Keratinocyte (primary cell): Measurements from ENCODE around the gene CCDC88B. TPM values are rescaled to one million over a fixed set of nuclear protein-coding genes. Genes with fewer than 3 reads are reported as not detected.

Experiments used
- DNase-seq: peaks from one replicate; pipeline ENCODE4 v3.0.0-alpha.2; 2011; ENCODE audit warnings: low read depth, missing footprints, low spot score
- FAIRE-seq: peaks from 2 replicates; lab custom pipeline; 2011; peaks lifted over from hg19 to GRCh38; lab: Jason Lieb, UNC
- H2AFZ ChIP-seq: 2 replicates; pipeline ENCODE4 v1.6.0; 2012; ENCODE audit warnings: low read length, control low read depth, inconsistent platforms; ENCODE audit not compliant: control insufficient read depth
- H3K27ac ChIP-seq: 2 replicates; pipeline ENCODE4 v1.5.1; 2011; ENCODE audit warnings: low read length; ENCODE audit not compliant: control insufficient read depth, insufficient read depth
- H3K27me3 ChIP-seq: 3 replicates; pipeline ENCODE4 v1.6.0; 2011; ENCODE audit warnings: low read length; ENCODE audit not compliant: control insufficient read depth, insufficient read depth; ENCODE audit errors: extremely low read depth
- H3K36me3 ChIP-seq, 2 experiments: 2 replicates in 1 of 2; 3 replicates in 1 of 2; pipeline ENCODE4 v1.5.1; 2011; ENCODE audit warnings: low read length in 2 of 2, mild to moderate bottlenecking in 1 of 2; ENCODE audit not compliant: control insufficient read depth in 2 of 2, insufficient read depth in 2 of 2; ENCODE audit errors: extremely low read depth in 1 of 2
- H3K4me1 ChIP-seq: 3 replicates; pipeline ENCODE4 v1.5.1; 2011; ENCODE audit warnings: low read length; ENCODE audit not compliant: control insufficient read depth, insufficient read depth; ENCODE audit errors: extremely low read depth
- H3K4me2 ChIP-seq: 3 replicates; pipeline ENCODE4 v1.6.0; 2011; ENCODE audit warnings: low read depth, low read length; ENCODE audit not compliant: control insufficient read depth, insufficient read depth; ENCODE audit errors: extremely low read depth
- H3K4me3 ChIP-seq, 3 experiments: fragments of 200-600 bp in 1 of 3; sonication (generic) in 1 of 3; 2 replicates in 2 of 3; 3 replicates in 1 of 3; pipeline ENCODE4 v1.5.1; 2011 to 2016; ENCODE audit warnings: low read length in 3 of 3, mild to moderate bottlenecking in 3 of 3, control low read depth in 2 of 3, inconsistent platforms in 1 of 3, low read depth in 1 of 3, mixed read lengths in 1 of 3, mixed run types in 1 of 3, moderate library complexity in 1 of 3; ENCODE audit not compliant: control insufficient read depth in 2 of 3, insufficient read depth in 2 of 3; ENCODE audit errors: extremely low read depth in 1 of 3
- H3K79me2 ChIP-seq: 2 replicates; pipeline ENCODE4 v1.6.0; 2012; ENCODE audit warnings: low read length; ENCODE audit not compliant: control insufficient read depth, insufficient read depth
- H3K9ac ChIP-seq: 3 replicates; pipeline ENCODE4 v1.6.0; 2011; ENCODE audit warnings: low read length; ENCODE audit not compliant: control insufficient read depth, insufficient read depth; ENCODE audit errors: extremely low read depth
- H3K9me1 ChIP-seq: 3 replicates; pipeline ENCODE4 v1.6.0; 2011; ENCODE audit warnings: low read length; ENCODE audit not compliant: control insufficient read depth, insufficient read depth; ENCODE audit errors: extremely low read depth
- H3K9me3 ChIP-seq: 2 replicates; pipeline ENCODE4 v1.5.1; 2012; ENCODE audit warnings: low read depth, low read length; ENCODE audit not compliant: control insufficient read depth
- H4K20me1 ChIP-seq: 3 replicates; pipeline ENCODE4 v1.6.0; 2011; ENCODE audit warnings: low read length; ENCODE audit not compliant: control insufficient read depth, insufficient read depth; ENCODE audit errors: extremely low read depth
- CTCF ChIP-seq, 3 experiments: IDR thresholded peaks in 1 of 3; conservative IDR thresholded peaks in 1 of 3; optimal IDR thresholded peaks in 1 of 3; 2 replicates in 2 of 3; 3 replicates in 1 of 3; pipeline versions ENCODE3 to v1.5.1; 2011; ENCODE audit warnings: low read length in 3 of 3, mild to moderate bottlenecking in 3 of 3, moderate library complexity in 2 of 3, control low read depth in 1 of 3, inconsistent platforms in 1 of 3; ENCODE audit not compliant: insufficient read depth in 2 of 3; ENCODE audit errors: extremely low read depth in 1 of 3
- EZH2 ChIP-seq: IDR thresholded peaks from one replicate; pipeline ENCODE4 v1.6.1; 2012; ENCODE audit warnings: inconsistent platforms, mild to moderate bottlenecking, low read length, moderate library complexity
- dilution Hi-C: fragments of 300-500 bp; cut with MboI; formaldehyde crosslinking; loops from one replicate; pipeline ENCODE4 v1.7.0; 2020; ENCODE audit warnings: low sequenced_read_pairs; ENCODE audit not compliant: extremely low pct_ligation_motif_present
- polyA plus RNA-seq, 5 experiments: library from polyadenylated mRNA; depleted of rRNA in 3 of 5; stranded (reverse) in 3 of 5; stranded (forward) in 1 of 5; unstranded in 1 of 5; fragments of >200 nt; gene quantifications; 1 replicate in 1 of 5; 2 replicates in 3 of 5; 3 replicates in 1 of 5; pipeline versions ENCODE4 v1.2.1 to v1.2.3, GENCODE V29; 2011 to 2012; ENCODE audit warnings: missing spikeins in 2 of 5, low read depth in 1 of 5, low replicate concordance in 1 of 5

The CCDC88B gene
- polyA plus RNA-seq, 1 donor (not counting 4 experiments of a cell fraction or from before 2014, with no cell fraction given), result 3.7 TPM

- FAIRE-seq (no peak), DNase-seq (no peak)
- no peak overlapping the region for H3K4me3 ChIP-seq
- no peaks in the 10 kb centered on the region for H3K79me2 ChIP-seq
- no peak for TF ChIP-seq CTCF (optimal IDR thresholded peaks at IDR 0.05 in 1 of 3, IDR thresholded peaks at IDR 0.05 in 1 of 3, conservative IDR thresholded peaks at IDR 0.05 in 1 of 3; ENCODE audit: extremely low read depth in 1 of 3, insufficient read depth in 2 of 3, low read length in 3 of 3)
- no peak for TF ChIP-seq EZH2
- no peak overlapping the region for H3K27ac ChIP-seq
- H3K9me1 ChIP-seq, result no peaks in the 10 kb centered on the region
- dilution Hi-C loops, result no loop called here
- peaks cover 22% of the 10 kb centered on the region for H3K4me1 ChIP-seq
- no peaks in the 10 kb centered on the region for H3K9me3 ChIP-seq
- H3K4me2 ChIP-seq, result no peak overlapping the region
- H2AFZ ChIP-seq, result no peak overlapping the region
- no peaks in the 10 kb centered on the region for H4K20me1 ChIP-seq
- no peak overlapping the region for H3K9ac ChIP-seq
- H3K36me3 ChIP-seq, result no peaks in the 10 kb centered on the region
- H3K27me3 ChIP-seq, result no peaks in the 10 kb centered on the region
These were observed 9.0 kb downstream of the CCDC88B start for GRCh38 chr11:64349025-64349387.

- Histone ChIP-seq H3K27me3 (no peaks in the 10 kb centered on the region), H4K20me1 (no peaks in the 10 kb centered on the region), H3K4me1 (peaks cover 22% of the 10 kb centered on the region), H3K9ac (no peak overlapping the region), H3K27ac (no peak overlapping the region), H3K79me2 (no peaks in the 10 kb centered on the region), H3K9me3 (no peaks in the 10 kb centered on the region), H3K4me3 (no peak overlapping the region), H3K4me2 (no peak overlapping the region), H3K9me1 (no peaks in the 10 kb centered on the region), H2AFZ (no peak overlapping the region), H3K36me3 (no peaks in the 10 kb centered on the region)
- dilution Hi-C loops, result no loop called here
- DNase-seq (no peak), FAIRE-seq (no peak)
- no peak for TF ChIP-seq CTCF (optimal IDR thresholded peaks at IDR 0.05 in 1 of 3, IDR thresholded peaks at IDR 0.05 in 1 of 3, conservative IDR thresholded peaks at IDR 0.05 in 1 of 3; ENCODE audit: extremely low read depth in 1 of 3, insufficient read depth in 2 of 3, low read length in 3 of 3)
- no peak for TF ChIP-seq EZH2
These were observed 9.4 kb downstream of the CCDC88B start for GRCh38 chr11:64349404-64349803.
